Measurements from ENCODE around the gene TEAD1. TPM values are rescaled to one million over a fixed set of nuclear protein-coding genes. Genes with fewer than 3 reads are reported as not detected.
A peak's percentile ranks its signal among the peaks of the same experiment; 100 is the strongest.

The TEAD1 gene
- polyA plus RNA-seq, 2 of the 4 experiments (the other 2 are of a cell fraction), result 111 to 112 TPM

DNA sequence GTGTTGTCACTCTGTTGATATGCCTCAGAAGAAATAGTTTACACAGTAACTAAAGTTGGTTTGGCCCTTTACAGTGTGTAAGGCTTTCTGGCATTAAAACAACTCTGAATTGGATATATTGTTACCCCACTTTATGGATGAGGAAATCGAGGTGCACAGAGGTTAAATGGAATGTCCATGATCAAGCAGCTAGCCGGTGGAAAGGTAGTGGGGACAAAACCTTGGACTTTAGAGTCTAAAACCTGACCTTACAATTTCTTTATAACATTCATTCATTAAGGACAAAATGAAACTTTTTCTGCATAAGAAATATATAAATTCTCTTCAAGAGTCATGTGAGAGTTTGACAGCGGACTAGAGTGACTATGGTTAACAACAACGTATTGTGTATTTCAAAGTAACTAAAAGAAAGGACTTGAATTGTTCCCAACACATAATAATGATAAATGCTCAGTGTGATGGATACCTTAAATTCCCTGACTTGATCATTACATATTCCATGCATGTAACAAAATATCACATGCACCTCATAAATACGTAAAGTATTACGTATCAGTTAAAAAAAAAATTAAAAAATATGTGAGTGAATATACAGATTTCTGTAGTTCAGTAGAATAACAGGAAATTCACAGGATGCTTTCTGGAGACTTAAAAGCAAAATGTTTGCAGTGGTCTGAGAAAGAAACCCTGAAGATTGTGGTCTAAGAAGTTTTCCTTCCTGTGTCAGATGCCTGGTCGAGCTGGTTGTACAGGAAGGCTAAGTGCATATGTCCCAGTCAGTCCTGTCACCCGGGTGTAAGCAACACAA is 51.0 kb downstream of the TEAD1 start:
- peak overlapping the region; percentile 94 for H3K4me2 ChIP-seq
- TF ChIP-seq RAD21 (conservative IDR thresholded peaks at IDR 0.05 in 1 of 2, IDR thresholded peaks at IDR 0.05 in 1 of 2) (no peak), ZSCAN20 (CRISPR knock-in tag; IDR thresholded peaks at IDR 0.05) (no peak), ZFP36 (IDR thresholded peaks at IDR 0.05; ENCODE audit: borderline replicate concordance, partially characterized antibody) (no peak), SREBF2 (IDR thresholded peaks at IDR 0.05) (no peak)
- TF ChIP-seq, protein P1, sequence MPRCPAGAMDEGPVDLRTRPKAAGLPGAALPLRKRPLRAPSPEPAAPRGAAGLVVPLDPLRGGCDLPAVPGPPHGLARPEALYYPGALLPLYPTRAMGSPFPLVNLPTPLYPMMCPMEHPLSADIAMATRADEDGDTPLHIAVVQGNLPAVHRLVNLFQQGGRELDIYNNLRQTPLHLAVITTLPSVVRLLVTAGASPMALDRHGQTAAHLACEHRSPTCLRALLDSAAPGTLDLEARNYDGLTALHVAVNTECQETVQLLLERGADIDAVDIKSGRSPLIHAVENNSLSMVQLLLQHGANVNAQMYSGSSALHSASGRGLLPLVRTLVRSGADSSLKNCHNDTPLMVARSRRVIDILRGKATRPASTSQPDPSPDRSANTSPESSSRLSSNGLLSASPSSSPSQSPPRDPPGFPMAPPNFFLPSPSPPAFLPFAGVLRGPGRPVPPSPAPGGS (IDR thresholded peaks at IDR 0.05), result no peak
- TF ChIP-seq, protein P2, sequence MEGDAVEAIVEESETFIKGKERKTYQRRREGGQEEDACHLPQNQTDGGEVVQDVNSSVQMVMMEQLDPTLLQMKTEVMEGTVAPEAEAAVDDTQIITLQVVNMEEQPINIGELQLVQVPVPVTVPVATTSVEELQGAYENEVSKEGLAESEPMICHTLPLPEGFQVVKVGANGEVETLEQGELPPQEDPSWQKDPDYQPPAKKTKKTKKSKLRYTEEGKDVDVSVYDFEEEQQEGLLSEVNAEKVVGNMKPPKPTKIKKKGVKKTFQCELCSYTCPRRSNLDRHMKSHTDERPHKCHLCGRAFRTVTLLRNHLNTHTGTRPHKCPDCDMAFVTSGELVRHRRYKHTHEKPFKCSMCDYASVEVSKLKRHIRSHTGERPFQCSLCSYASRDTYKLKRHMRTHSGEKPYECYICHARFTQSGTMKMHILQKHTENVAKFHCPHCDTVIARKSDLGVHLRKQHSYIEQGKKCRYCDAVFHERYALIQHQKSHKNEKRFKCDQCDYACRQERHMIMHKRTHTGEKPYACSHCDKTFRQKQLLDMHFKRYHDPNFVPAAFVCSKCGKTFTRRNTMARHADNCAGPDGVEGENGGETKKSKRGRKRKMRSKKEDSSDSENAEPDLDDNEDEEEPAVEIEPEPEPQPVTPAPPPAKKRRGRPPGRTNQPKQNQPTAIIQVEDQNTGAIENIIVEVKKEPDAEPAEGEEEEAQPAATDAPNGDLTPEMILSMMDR (IDR thresholded peaks at IDR 0.05), result no peak
- H3K9me3 ChIP-seq, result no peaks in the 10 kb centered on the region
- FAIRE-seq (no peak), ATAC-seq (no peak), DNase-seq (ENCODE audit: low read depth in 1 of 2, low spot score in 1 of 2) (no peak)
- 79% methylated on average over 8 of the region's 8 CpGs for WGBS (ENCODE audit: missing lambda C conversion rate)
- peak overlapping the region; percentile 77 to 91 for H3K27ac ChIP-seq
- CTCF ChIA-PET, result no interaction called here
- peak overlapping the region; percentile 29; the same call in 1 of the 3 replicates for H3K4me3 ChIP-seq
- H3K4me1 ChIP-seq, result peaks cover 98% of the 10 kb centered on the region
- POLR2A ChIA-PET, result no interaction called here

DNA sequence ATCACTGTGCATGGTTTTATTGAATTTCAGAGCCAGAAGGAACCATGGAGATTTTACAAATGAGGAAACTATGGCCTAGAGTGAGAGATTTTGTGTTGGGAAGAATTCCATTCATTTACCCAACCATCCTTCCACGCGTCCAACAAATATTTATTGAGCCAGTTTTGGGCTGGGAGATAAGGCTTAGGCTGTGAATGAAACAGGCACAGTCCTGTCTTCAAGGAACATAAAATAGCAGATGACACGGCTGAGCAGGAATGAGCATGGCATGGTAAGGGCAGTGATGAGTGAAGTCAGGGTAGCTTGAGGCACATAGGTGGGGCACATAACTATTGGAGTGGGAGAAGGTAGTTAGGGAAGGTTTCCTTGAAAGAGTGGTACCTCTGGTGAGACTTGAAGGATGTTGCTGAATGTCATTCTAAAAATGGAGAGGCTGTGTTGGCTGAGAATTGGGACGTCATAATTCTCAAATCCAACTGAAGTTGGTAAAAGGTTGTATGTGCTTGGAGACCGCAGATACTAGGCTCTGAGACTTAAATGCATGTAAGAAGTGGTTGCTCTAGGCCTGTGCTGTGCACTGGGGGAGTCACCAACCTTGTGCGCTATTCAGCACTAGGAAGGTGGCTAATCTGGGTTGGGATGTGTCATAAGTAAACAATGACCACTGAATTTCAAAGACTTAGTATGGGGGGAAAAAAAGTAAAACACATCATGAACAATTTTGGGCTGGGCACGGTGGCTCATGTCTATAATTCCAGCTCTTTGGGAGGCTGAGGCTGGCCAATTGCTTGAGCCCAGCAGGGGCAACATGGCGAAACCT is 51.9 kb downstream of the TEAD1 start:
- peak overlapping the region; percentile 94 for H3K4me2 ChIP-seq
- DNase-seq (ENCODE audit: low read depth in 1 of 2, low spot score in 1 of 2), result peak in 1 of 2 experiments; percentile 31
- no peak for ATAC-seq
- WGBS (ENCODE audit: missing lambda C conversion rate), result 79% methylated on average over 8 of the region's 8 CpGs
- no peaks in the 10 kb centered on the region for H3K9me3 ChIP-seq
- no peak for FAIRE-seq
- H3K4me1 ChIP-seq, result peaks cover 97% of the 10 kb centered on the region
- no peak overlapping the region for H3K4me3 ChIP-seq
- POLR2A ChIA-PET, result no interaction called here
- TF ChIP-seq NFE2L2 (conservative IDR thresholded peaks at IDR 0.05; ENCODE audit: low read length), result no peak
- no peak for TF ChIP-seq FOSL2 (IDR thresholded peaks at IDR 0.05)
- TF ChIP-seq FOSL2 (CRISPR knock-in tag; IDR thresholded peaks at IDR 0.05), result 0 out of 2 replicates have a peak, but pooled peaks have one; percentile 18
- TF ChIP-seq BHLHE40 (IDR thresholded peaks at IDR 0.05; ENCODE audit: low read depth, low read length), result no peak
- TF ChIP-seq TP53 (CRISPR knock-in tag; IDR thresholded peaks at IDR 0.05), result no peak
- TF ChIP-seq, protein P3, sequence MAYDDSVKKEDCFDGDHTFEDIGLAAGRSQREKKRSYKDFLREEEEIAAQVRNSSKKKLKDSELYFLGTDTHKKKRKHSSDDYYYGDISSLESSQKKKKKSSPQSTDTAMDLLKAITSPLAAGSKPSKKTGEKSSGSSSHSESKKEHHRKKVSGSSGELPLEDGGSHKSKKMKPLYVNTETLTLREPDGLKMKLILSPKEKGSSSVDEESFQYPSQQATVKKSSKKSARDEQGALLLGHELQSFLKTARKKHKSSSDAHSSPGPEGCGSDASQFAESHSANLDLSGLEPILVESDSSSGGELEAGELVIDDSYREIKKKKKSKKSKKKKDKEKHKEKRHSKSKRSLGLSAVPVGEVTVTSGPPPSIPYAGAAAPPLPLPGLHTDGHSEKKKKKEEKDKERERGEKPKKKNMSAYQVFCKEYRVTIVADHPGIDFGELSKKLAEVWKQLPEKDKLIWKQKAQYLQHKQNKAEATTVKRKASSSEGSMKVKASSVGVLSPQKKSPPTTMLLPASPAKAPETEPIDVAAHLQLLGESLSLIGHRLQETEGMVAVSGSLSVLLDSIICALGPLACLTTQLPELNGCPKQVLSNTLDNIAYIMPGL (CRISPR knock-in tag; IDR thresholded peaks at IDR 0.05; ENCODE audit: borderline replicate concordance), result no peak
- TF ChIP-seq, protein P4, sequence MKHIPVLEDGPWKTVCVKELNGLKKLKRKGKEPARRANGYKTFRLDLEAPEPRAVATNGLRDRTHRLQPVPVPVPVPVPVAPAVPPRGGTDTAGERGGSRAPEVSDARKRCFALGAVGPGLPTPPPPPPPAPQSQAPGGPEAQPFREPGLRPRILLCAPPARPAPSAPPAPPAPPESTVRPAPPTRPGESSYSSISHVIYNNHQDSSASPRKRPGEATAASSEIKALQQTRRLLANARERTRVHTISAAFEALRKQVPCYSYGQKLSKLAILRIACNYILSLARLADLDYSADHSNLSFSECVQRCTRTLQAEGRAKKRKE (CRISPR knock-in tag; IDR thresholded peaks at IDR 0.05; ENCODE audit: low read depth), result peak; percentile 22; the same call in 1 of the 2 replicates
- TF ChIP-seq CBX2 (IDR thresholded peaks at IDR 0.05; ENCODE audit: borderline replicate concordance, low read depth), result no peak
- TF ChIP-seq RFX5 (IDR thresholded peaks at IDR 0.05), result no peak
- H3K27ac ChIP-seq, result peak overlapping the region in 1 of 2 experiments; percentile 73; a peak in 4 of 6 replicates
- CTCF ChIA-PET, result interaction anchor here (0.6 to 1.2 kb wide), 4 partner anchors 11 to 297 kb away, joined by 3 to 5 read pairs (median 3); no protein-coding TSS in a partner anchor

Measured in A549 (cell line).